ENCODE data around the gene TRIM26. TPM values are rescaled to one million over a fixed set of nuclear protein-coding genes. Genes with fewer than 3 reads are reported as not detected.

TRIM26 gene
- total and polyA plus RNA-seq, 2 donors (not counting 3 experiments of a cell fraction or from before 2014, with no cell fraction given) = 30.4 to 34.5 TPM

DNA sequence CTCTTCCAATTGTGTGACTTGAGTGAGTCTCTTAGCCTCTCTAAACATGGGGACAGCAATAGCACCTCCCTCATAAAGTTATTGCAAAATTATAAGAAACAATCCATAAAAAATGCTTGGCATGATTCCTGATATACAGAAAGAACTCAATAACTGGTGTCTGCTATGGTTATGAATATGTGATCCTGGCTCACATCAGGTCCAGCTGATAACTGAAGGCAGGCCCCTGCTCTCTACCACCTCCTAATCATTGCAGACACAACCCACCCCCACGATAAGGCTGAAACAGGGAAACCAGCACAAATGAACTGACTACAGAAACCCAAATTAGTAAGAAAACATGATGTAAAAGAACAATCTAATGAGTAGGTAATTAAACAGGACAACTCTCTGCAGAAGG lies 44.5 kb downstream of the TRIM26 start:
- Histone ChIP-seq H3K36me3 (ENCODE audit: control insufficient read depth in 2 of 2, extremely low read depth in 1 of 2, insufficient read depth in 2 of 2, low read length in 2 of 2) (no peaks in the 10 kb centered on the region), H3K79me2 (ENCODE audit: control insufficient read depth, insufficient read depth, low read length) (no peaks in the 10 kb centered on the region), H3K4me1 (ENCODE audit: control insufficient read depth, extremely low read depth, insufficient read depth, low read length) (no peaks in the 10 kb centered on the region), H3K9me3 (replicated peaks; ENCODE audit: control insufficient read depth, insufficient read depth, low read length) (no peaks in the 10 kb centered on the region), H3K9ac (replicated peaks; ENCODE audit: extremely low read depth, insufficient read depth, low read length) (no peak overlapping the region), H4K20me1 (replicated peaks; ENCODE audit: control insufficient read depth, extremely low read depth, insufficient read depth, low read length) (no peaks in the 10 kb centered on the region), H3K4me3 (replicated peaks in 1 of 3; ENCODE audit: insufficient read depth in 1 of 3, low read depth in 1 of 3, low read length in 3 of 3) (no peak overlapping the region), H3K9me1 (replicated peaks; ENCODE audit: control insufficient read depth, extremely low read depth, insufficient read depth, low read length) (no peaks in the 10 kb centered on the region), H3K4me2 (ENCODE audit: insufficient read depth, low read length) (no peak overlapping the region), H3K27me3 (ENCODE audit: control insufficient read depth in 2 of 2, insufficient read depth in 2 of 2, low read length in 2 of 2) (peaks cover 47 to 65% of the 10 kb centered on the region in 2 experiments), H3K27ac (ENCODE audit: insufficient read depth, low read depth, low read length) (no peak overlapping the region), H2AFZ (ENCODE audit: low read depth, low read length) (no peak overlapping the region)
- no TSS peak for BruUV-seq (replicated peaks)
- DNase-seq (ENCODE audit: low read depth, low spot score) (no peak), FAIRE-seq (no peak)
- ChIA-PET POLR2A (no interaction called here), CTCF (interaction anchor here (1.2 to 2.3 kb wide), 3 partner anchors 37 to 67 kb away, joined by 4 to 19 read pairs (median 15); no protein-coding TSS in a partner anchor)
- TF ChIP-seq POLR2A (IDR thresholded peaks at IDR 0.05; ENCODE audit: low read depth, low read length) = no peak
- TF ChIP-seq, protein P1, sequence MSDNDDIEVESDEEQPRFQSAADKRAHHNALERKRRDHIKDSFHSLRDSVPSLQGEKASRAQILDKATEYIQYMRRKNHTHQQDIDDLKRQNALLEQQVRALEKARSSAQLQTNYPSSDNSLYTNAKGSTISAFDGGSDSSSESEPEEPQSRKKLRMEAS (IDR thresholded peaks at IDR 0.05; ENCODE audit: insufficient read depth, insufficient read length) = no peak
- no peak for TF ChIP-seq EZH2 (IDR thresholded peaks at IDR 0.05; ENCODE audit: borderline replicate concordance, low read depth, low read length, severe bottlenecking)
- TF ChIP-seq, protein P2, sequence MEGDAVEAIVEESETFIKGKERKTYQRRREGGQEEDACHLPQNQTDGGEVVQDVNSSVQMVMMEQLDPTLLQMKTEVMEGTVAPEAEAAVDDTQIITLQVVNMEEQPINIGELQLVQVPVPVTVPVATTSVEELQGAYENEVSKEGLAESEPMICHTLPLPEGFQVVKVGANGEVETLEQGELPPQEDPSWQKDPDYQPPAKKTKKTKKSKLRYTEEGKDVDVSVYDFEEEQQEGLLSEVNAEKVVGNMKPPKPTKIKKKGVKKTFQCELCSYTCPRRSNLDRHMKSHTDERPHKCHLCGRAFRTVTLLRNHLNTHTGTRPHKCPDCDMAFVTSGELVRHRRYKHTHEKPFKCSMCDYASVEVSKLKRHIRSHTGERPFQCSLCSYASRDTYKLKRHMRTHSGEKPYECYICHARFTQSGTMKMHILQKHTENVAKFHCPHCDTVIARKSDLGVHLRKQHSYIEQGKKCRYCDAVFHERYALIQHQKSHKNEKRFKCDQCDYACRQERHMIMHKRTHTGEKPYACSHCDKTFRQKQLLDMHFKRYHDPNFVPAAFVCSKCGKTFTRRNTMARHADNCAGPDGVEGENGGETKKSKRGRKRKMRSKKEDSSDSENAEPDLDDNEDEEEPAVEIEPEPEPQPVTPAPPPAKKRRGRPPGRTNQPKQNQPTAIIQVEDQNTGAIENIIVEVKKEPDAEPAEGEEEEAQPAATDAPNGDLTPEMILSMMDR (IDR thresholded peaks at IDR 0.05; ENCODE audit: extremely low read depth in 1 of 2, insufficient read depth in 1 of 2, low read depth in 1 of 2, low read length in 2 of 2) = no peak
- no peak for TF ChIP-seq FOS (IDR thresholded peaks at IDR 0.05; ENCODE audit: borderline replicate concordance, insufficient read depth, low read length)
- TF ChIP-seq JUN (IDR thresholded peaks at IDR 0.05; ENCODE audit: borderline replicate concordance, insufficient read depth, insufficient read length, low read depth) = no peak
- no peak for TF ChIP-seq GATA2 (IDR thresholded peaks at IDR 0.05; ENCODE audit: insufficient read depth, insufficient read length, low read depth, low read length)
- TF ChIP-seq MYC (IDR thresholded peaks at IDR 0.05; ENCODE audit: low read depth, low read length) = no peak
- TF ChIP-seq POLR2AphosphoS5 (IDR thresholded peaks at IDR 0.05; ENCODE audit: insufficient read depth, low read depth, low read length) = no peak
- dilution Hi-C loops (cut with MboI; ENCODE audit: extremely low pct_ligation_motif_present, low sequenced_read_pairs) (no loop called here), intact Hi-C loops (cut with micrococcal nuclease) (no loop called here)
